ENCODE measurements around the gene ACTA2. TPM values are rescaled to one million over a fixed set of nuclear protein-coding genes. Genes with fewer than 3 reads are reported as not detected.

ACTA2 gene
- total RNA-seq, 3 donors from 2014 or later (not counting 1 experiment from before 2014, with no cell fraction given) = 5.0 to 13.1 (median 7.4) TPM

- DNase-seq (no peak), ATAC-seq (no peak)
- intact Hi-C loops (cut with micrococcal nuclease) = no loop called here
- 100% methylated on average over 2 of the region's 2 CpGs for WGBS (ENCODE audit: insufficient coverage)
- no peak overlapping the region for H3K4me3 Mint-ChIP-seq
- peaks cover 7 to 13% of the 10 kb centered on the region in 2 donors for H3K4me1 Mint-ChIP-seq
- H3K27me3 ChIP-seq (ENCODE audit: control insufficient read depth, insufficient read depth, low read length) = no peaks in the 10 kb centered on the region
- no peaks in the 10 kb centered on the region for H3K27me3 Mint-ChIP-seq (ENCODE audit: low read depth in 2 of 2)
- peaks cover 2% of the 10 kb centered on the region for H3K4me1 ChIP-seq (ENCODE audit: control insufficient read depth, insufficient read depth, low read length)
- TF ChIP-seq CTCF (IDR thresholded peaks at IDR 0.05) = no peak
- peaks cover 3% of the 10 kb centered on the region in 2 donors for H3K9me3 Mint-ChIP-seq
- H3K4me3 ChIP-seq (ENCODE audit: low read length) = no peak overlapping the region
- no peaks in the 10 kb centered on the region for H3K36me3 Mint-ChIP-seq
- no peak overlapping the region for H3K27ac ChIP-seq (ENCODE audit: low read length)
- no peak overlapping the region for H3K27ac Mint-ChIP-seq
- no peaks in the 10 kb centered on the region for H3K36me3 ChIP-seq (ENCODE audit: control insufficient read depth, insufficient read depth, low read length)
- H3K9me3 ChIP-seq (ENCODE audit: control insufficient read depth, insufficient read depth, low read length) = no peaks in the 10 kb centered on the region
These were observed 29.8 kb upstream of the ACTA2 start for GRCh38 chr10:88982366-88982765.

GRCh38 chr10:88981435-88981834 lies 28.9 kb upstream of the ACTA2 start:
- TF ChIP-seq CTCF (IDR thresholded peaks at IDR 0.05) = no peak
- Histone ChIP-seq H3K36me3 (ENCODE audit: control insufficient read depth, insufficient read depth, low read length) (no peaks in the 10 kb centered on the region), H3K4me1 (ENCODE audit: control insufficient read depth, insufficient read depth, low read length) (no peaks in the 10 kb centered on the region), H3K9me3 (ENCODE audit: control insufficient read depth, insufficient read depth, low read length) (no peaks in the 10 kb centered on the region), H3K27me3 (ENCODE audit: control insufficient read depth, insufficient read depth, low read length) (no peaks in the 10 kb centered on the region), H3K4me3 (ENCODE audit: low read length) (no peak overlapping the region), H3K27ac (ENCODE audit: low read length) (no peak overlapping the region)
- Mint-ChIP-seq H3K27me3 (ENCODE audit: low read depth in 2 of 2) (no peaks in the 10 kb centered on the region), H3K27ac (no peak overlapping the region), H3K9me3 (peaks cover 1 to 2% of the 10 kb centered on the region in 2 donors), H3K36me3 (no peaks in the 10 kb centered on the region), H3K4me3 (no peak overlapping the region), H3K4me1 (peaks cover 3 to 8% of the 10 kb centered on the region in 2 donors)
- DNase-seq = no peak
- intact Hi-C loops (cut with micrococcal nuclease) = no loop called here
- WGBS (ENCODE audit: insufficient coverage) = 94% methylated on average over 4 of the region's 5 CpGs
- ATAC-seq = no peak

GRCh38 chr10:88980800-88981199 lies 28.2 kb upstream of the ACTA2 start:
- Histone ChIP-seq H3K9me3 (ENCODE audit: control insufficient read depth, insufficient read depth, low read length) (no peaks in the 10 kb centered on the region), H3K4me1 (ENCODE audit: control insufficient read depth, insufficient read depth, low read length) (no peaks in the 10 kb centered on the region), H3K27me3 (ENCODE audit: control insufficient read depth, insufficient read depth, low read length) (no peaks in the 10 kb centered on the region), H3K36me3 (ENCODE audit: control insufficient read depth, insufficient read depth, low read length) (no peaks in the 10 kb centered on the region), H3K27ac (ENCODE audit: low read length) (no peak overlapping the region), H3K4me3 (ENCODE audit: low read length) (no peak overlapping the region)
- DNase-seq (no peak), ATAC-seq (no peak)
- H3K27me3 Mint-ChIP-seq (ENCODE audit: low read depth in 2 of 2) = no peaks in the 10 kb centered on the region
- no peak overlapping the region for H3K4me3 Mint-ChIP-seq
- no peak overlapping the region for H3K27ac Mint-ChIP-seq
- H3K9me3 Mint-ChIP-seq = no peaks in the 10 kb centered on the region
- 85% methylated on average over 3 of the region's 4 CpGs for WGBS (ENCODE audit: insufficient coverage)
- TF ChIP-seq CTCF (IDR thresholded peaks at IDR 0.05) = no peak
- peaks cover 0 to 5% of the 10 kb centered on the region in 2 donors for H3K4me1 Mint-ChIP-seq
- intact Hi-C loops (cut with micrococcal nuclease) = no loop called here
- no peaks in the 10 kb centered on the region for H3K36me3 Mint-ChIP-seq

GRCh38 chr10:88980247-88980646 lies 27.7 kb upstream of the ACTA2 start:
- H3K9me3 Mint-ChIP-seq = no peaks in the 10 kb centered on the region
- H3K4me3 ChIP-seq (ENCODE audit: low read length) = no peak overlapping the region
- H3K4me1 Mint-ChIP-seq = peaks cover 4% of the 10 kb centered on the region in 2 donors
- no peaks in the 10 kb centered on the region for H3K27me3 ChIP-seq (ENCODE audit: control insufficient read depth, insufficient read depth, low read length)
- no peaks in the 10 kb centered on the region for H3K27me3 Mint-ChIP-seq (ENCODE audit: low read depth in 2 of 2)
- DNase-seq = no peak
- intact Hi-C loops (cut with micrococcal nuclease) = no loop called here
- no peaks in the 10 kb centered on the region for H3K36me3 ChIP-seq (ENCODE audit: control insufficient read depth, insufficient read depth, low read length)
- peaks cover 4% of the 10 kb centered on the region for H3K4me1 ChIP-seq (ENCODE audit: control insufficient read depth, insufficient read depth, low read length)
- H3K9me3 ChIP-seq (ENCODE audit: control insufficient read depth, insufficient read depth, low read length) = no peaks in the 10 kb centered on the region
- no peaks in the 10 kb centered on the region for H3K36me3 Mint-ChIP-seq
- no peak overlapping the region for H3K27ac ChIP-seq (ENCODE audit: low read length)
- TF ChIP-seq CTCF (IDR thresholded peaks at IDR 0.05) = no peak
- 96% methylated on average over 4 of the region's 4 CpGs for WGBS (ENCODE audit: insufficient coverage)
- no peak for ATAC-seq
- peak overlapping the region in 1 of 2 donors; percentile 6 for H3K27ac Mint-ChIP-seq
- H3K4me3 Mint-ChIP-seq = no peak overlapping the region
